ENCODE measurements around the gene MGRN1. TPM values are rescaled to one million over a fixed set of nuclear protein-coding genes. Genes with fewer than 3 reads are reported as not detected.

Gene MGRN1
- total and polyA plus RNA-seq, 2 of the 13 experiments (the other 11 are each of a cell fraction or from before 2014, with no cell fraction given) = 11.9 to 12.6 TPM

DNA sequence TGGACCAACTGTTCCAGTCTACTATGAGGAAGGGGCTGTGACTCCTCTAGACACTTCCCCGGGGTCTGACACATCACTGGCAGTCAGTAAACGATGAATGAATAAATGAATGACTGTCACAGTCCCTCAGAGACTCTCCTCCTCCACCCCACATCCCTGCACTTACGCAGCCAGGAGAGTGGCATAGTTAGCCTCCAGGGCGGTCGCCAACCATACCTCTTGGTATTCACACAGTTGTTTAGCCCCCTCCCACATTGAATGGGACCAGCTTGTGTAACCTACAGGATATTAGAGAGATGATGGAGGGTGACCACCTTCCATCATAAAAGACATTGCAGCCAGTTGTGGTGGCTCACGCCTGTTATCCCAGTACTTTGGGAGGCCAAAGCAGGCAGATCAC lies 35.7 kb upstream of the MGRN1 start:
- in situ Hi-C loops (cut with HindIII; ENCODE audit: extremely low pct_ligation_motif_present, low pct_unique_long_range_greater_than_20kb) (loop anchor here (10.0 kb wide), 1 partner anchor 74 kb away; no protein-coding TSS in a partner anchor), intact Hi-C loops (cut with micrococcal nuclease; ENCODE audit: unreplicated experiment) (no loop called here)
- Histone ChIP-seq H3K27ac (ENCODE audit: extremely low read length, insufficient read depth, low read length) (no peak overlapping the region), H3K27me3 (ENCODE audit: control insufficient read depth in 1 of 2, insufficient read depth in 2 of 2, low read length in 2 of 2) (peaks cover 5 to 30% of the 10 kb centered on the region in 2 experiments; a peak in 4 of 5 replicates), H3K79me2 (ENCODE audit: insufficient read depth, low read length) (no peaks in the 10 kb centered on the region), H3K36me3 (replicated peaks in 1 of 2; ENCODE audit: control insufficient read depth in 1 of 2, insufficient read depth in 2 of 2, low read length in 2 of 2) (no peaks in the 10 kb centered on the region), H3K4me1 (ENCODE audit: insufficient read depth, low read length) (peaks cover 24% of the 10 kb centered on the region), H4K20me1 (ENCODE audit: insufficient read depth, low read length) (no peaks in the 10 kb centered on the region), H3K4me2 (ENCODE audit: low read depth, low read length) (no peak overlapping the region), H3K4me3 (replicated peaks in 1 of 3; ENCODE audit: insufficient read depth in 1 of 3, low read depth in 2 of 3, low read length in 3 of 3) (no peak overlapping the region), H3K9ac (ENCODE audit: insufficient read depth, low read depth, low read length) (no peak overlapping the region), H2AFZ (ENCODE audit: low read length) (no peak overlapping the region), H3K9me3 (ENCODE audit: low read length) (peaks cover 8% of the 10 kb centered on the region)
- no TSS peak for BruUV-seq (replicated peaks)
- CTCF ChIA-PET (ENCODE audit: low intra/inter-chr PET ratio, low total read pairs) = no interaction called here
- TF ChIP-seq, protein P1, sequence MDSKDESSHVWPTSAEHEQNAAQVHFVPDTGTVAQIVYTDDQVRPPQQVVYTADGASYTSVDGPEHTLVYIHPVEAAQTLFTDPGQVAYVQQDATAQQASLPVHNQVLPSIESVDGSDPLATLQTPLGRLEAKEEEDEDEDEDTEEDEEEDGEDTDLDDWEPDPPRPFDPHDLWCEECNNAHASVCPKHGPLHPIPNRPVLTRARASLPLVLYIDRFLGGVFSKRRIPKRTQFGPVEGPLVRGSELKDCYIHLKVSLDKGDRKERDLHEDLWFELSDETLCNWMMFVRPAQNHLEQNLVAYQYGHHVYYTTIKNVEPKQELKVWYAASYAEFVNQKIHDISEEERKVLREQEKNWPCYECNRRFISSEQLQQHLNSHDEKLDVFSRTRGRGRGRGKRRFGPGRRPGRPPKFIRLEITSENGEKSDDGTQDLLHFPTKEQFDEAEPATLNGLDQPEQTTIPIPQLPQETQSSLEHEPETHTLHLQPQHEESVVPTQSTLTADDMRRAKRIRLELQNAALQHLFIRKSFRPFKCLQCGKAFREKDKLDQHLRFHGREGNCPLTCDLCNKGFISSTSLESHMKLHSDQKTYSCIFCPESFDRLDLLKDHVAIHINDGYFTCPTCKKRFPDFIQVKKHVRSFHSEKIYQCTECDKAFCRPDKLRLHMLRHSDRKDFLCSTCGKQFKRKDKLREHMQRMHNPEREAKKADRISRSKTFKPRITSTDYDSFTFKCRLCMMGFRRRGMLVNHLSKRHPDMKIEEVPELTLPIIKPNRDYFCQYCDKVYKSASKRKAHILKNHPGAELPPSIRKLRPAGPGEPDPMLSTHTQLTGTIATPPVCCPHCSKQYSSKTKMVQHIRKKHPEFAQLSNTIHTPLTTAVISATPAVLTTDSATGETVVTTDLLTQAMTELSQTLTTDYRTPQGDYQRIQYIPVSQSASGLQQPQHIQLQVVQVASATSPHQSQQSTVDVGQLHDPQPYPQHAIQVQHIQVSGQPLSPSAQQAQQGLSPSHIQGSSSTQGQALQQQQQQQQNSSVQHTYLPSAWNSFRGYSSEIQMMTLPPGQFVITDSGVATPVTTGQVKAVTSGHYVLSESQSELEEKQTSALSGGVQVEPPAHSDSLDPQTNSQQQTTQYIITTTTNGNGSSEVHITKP (CRISPR knock-in tag; IDR thresholded peaks at IDR 0.05; ENCODE audit: low read depth) = no peak
- TF ChIP-seq, protein P2, sequence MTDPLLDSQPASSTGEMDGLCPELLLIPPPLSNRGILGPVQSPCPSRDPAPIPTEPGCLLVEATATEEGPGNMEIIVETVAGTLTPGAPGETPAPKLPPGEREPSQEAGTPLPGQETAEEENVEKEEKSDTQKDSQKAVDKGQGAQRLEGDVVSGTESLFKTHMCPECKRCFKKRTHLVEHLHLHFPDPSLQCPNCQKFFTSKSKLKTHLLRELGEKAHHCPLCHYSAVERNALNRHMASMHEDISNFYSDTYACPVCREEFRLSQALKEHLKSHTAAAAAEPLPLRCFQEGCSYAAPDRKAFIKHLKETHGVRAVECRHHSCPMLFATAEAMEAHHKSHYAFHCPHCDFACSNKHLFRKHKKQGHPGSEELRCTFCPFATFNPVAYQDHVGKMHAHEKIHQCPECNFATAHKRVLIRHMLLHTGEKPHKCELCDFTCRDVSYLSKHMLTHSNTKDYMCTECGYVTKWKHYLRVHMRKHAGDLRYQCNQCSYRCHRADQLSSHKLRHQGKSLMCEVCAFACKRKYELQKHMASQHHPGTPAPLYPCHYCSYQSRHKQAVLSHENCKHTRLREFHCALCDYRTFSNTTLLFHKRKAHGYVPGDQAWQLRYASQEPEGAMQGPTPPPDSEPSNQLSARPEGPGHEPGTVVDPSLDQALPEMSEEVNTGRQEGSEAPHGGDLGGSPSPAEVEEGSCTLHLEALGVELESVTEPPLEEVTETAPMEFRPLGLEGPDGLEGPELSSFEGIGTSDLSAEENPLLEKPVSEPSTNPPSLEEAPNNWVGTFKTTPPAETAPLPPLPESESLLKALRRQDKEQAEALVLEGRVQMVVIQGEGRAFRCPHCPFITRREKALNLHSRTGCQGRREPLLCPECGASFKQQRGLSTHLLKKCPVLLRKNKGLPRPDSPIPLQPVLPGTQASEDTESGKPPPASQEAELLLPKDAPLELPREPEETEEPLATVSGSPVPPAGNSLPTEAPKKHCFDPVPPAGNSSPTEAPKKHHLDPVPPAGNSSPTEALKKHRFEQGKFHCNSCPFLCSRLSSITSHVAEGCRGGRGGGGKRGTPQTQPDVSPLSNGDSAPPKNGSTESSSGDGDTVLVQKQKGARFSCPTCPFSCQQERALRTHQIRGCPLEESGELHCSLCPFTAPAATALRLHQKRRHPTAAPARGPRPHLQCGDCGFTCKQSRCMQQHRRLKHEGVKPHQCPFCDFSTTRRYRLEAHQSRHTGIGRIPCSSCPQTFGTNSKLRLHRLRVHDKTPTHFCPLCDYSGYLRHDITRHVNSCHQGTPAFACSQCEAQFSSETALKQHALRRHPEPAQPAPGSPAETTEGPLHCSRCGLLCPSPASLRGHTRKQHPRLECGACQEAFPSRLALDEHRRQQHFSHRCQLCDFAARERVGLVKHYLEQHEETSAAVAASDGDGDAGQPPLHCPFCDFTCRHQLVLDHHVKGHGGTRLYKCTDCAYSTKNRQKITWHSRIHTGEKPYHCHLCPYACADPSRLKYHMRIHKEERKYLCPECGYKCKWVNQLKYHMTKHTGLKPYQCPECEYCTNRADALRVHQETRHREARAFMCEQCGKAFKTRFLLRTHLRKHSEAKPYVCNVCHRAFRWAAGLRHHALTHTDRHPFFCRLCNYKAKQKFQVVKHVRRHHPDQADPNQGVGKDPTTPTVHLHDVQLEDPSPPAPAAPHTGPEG (CRISPR knock-in tag; IDR thresholded peaks at IDR 0.05) = no peak
- no peak for TF ChIP-seq RFX1 (IDR thresholded peaks at IDR 0.05)
- no peak for TF ChIP-seq ZNF792 (CRISPR knock-in tag; IDR thresholded peaks at IDR 0.05)
- no peak for TF ChIP-seq ZFP1 (CRISPR knock-in tag; IDR thresholded peaks at IDR 0.05)
- TF ChIP-seq ZBTB3 (CRISPR knock-in tag; IDR thresholded peaks at IDR 0.05; ENCODE audit: borderline replicate concordance, low read depth) = no peak
- TF ChIP-seq KLF6 (CRISPR knock-in tag; IDR thresholded peaks at IDR 0.05) = no peak
- TF ChIP-seq YEATS4 (CRISPR knock-in tag; IDR thresholded peaks at IDR 0.05; ENCODE audit: borderline replicate concordance) = no peak
- TF ChIP-seq ZFP82 (CRISPR knock-in tag; IDR thresholded peaks at IDR 0.05; ENCODE audit: borderline replicate concordance) = no peak
- no peak for TF ChIP-seq ZC3H4 (CRISPR knock-in tag; IDR thresholded peaks at IDR 0.05; ENCODE audit: borderline replicate concordance)
- TF ChIP-seq ZNF17 (CRISPR knock-in tag; IDR thresholded peaks at IDR 0.05) = no peak
- POLR2A ChIA-PET = no interaction called here
- ATAC-seq (no peak), DNase-seq (ENCODE audit: low spot score) (no peak), FAIRE-seq (no peak)
- WGBS (ENCODE audit: low lambda C conversion rate) = 66% methylated on average over 4 of the region's 6 CpGs

Measured in HepG2 (cell line).